NCI-H146 treated with DMSO at 0.1 percent for 48 hours (cell line): ENCODE measurements around the gene ACTG1.

Experiments used
- DNase-seq: peaks from one replicate; lab custom pipeline; 2025; ENCODE audit not compliant: unreplicated experiment; lab: John Stamatoyannopoulos, UW

The ACTG1 gene

GRCh38 chr17:81512562-81513371 is at the start of gene ACTG1:
ACTG1 (minus strand) TSS chr17:81512799; CDS start chr17:81512354, 445 bp downstream.
- peak; percentile 81 for DNase-seq

GRCh38 chr17:81561494-81561885 is 48.9 kb upstream of the ACTG1 start:
- no peak for DNase-seq

- no peak for DNase-seq
These were observed 46.6 kb upstream of the ACTG1 start for GRCh38 chr17:81558941-81559806.

GRCh38 chr17:81558115-81558468 is 45.5 kb upstream of the ACTG1 start:
- no peak for DNase-seq

- no peak for DNase-seq
These were observed 44.9 kb upstream of the ACTG1 start for GRCh38 chr17:81557276-81558114.

GRCh38 chr17:81556863-81557262 is 44.3 kb upstream of the ACTG1 start:
- DNase-seq, result no peak

GRCh38 chr17:81556175-81556691 is 43.6 kb upstream of the ACTG1 start:
- peak; percentile 22 for DNase-seq

GRCh38 chr17:81553616-81554181 is 41.1 kb upstream of the ACTG1 start:
- DNase-seq, result no peak

- peak; percentile 91 for DNase-seq
These were observed 40.5 kb upstream of the ACTG1 start for GRCh38 chr17:81553018-81553615.

- DNase-seq, result peak; percentile 39
These were observed 39.8 kb upstream of the ACTG1 start, which contains the start of gene FAAP100 for GRCh38 chr17:81552244-81553017. FAAP100 (minus strand) TSS chr17:81552353; CDS start chr17:81552330, 23 bp downstream.

- peak; percentile 9 for DNase-seq
These were observed 39.1 kb upstream of the ACTG1 start for GRCh38 chr17:81551458-81552243.

- no peak for DNase-seq
These were observed 38.3 kb upstream of the ACTG1 start for GRCh38 chr17:81550830-81551457.

GRCh38 chr17:81550285-81550684 is 37.7 kb upstream of the ACTG1 start:
- no peak for DNase-seq

- DNase-seq, result no peak
These were observed 37.2 kb upstream of the ACTG1 start for GRCh38 chr17:81549826-81550225.

GRCh38 chr17:81549031-81549557 is 36.5 kb upstream of the ACTG1 start:
- DNase-seq, result no peak

- no peak for DNase-seq
These were observed 35.0 kb upstream of the ACTG1 start for GRCh38 chr17:81547614-81547982.

GRCh38 chr17:81546906-81547613 is 34.5 kb upstream of the ACTG1 start:
- no peak for DNase-seq
